Stimulated activated effector memory CD8-positive, alpha-beta T cell treated with anti-CD3 and anti-CD28 coated beads, Interleukin-12 subunit alpha, Interleukin-12 subunit beta, amount 100 ng/mL, for 72 hours (primary cell): ENCODE results near the gene IL2.

Source experiments
- ATAC-seq: fragments of 150-1000 bp; cut with Tn5 transposase; 2 replicates; pipeline ENCODE4 v1.10.0; 2021
- DNase-seq, 2 donors: peaks; one replicate each; pipeline ENCODE4 v3.0.0; 2021 to 2022; ENCODE audit warnings: low spot score in 2 of 2
- H3K27ac Mint-ChIP-seq: one replicate; pipeline ENCODE4 v1.8.0; 2022; ENCODE audit warnings: mild to moderate bottlenecking, mixed read lengths
- H3K36me3 Mint-ChIP-seq: one replicate; pipeline ENCODE4 v1.8.0; 2022; ENCODE audit warnings: mild to moderate bottlenecking, mixed read lengths
- H3K4me1 Mint-ChIP-seq: one replicate; pipeline ENCODE4 v1.8.0; 2022; ENCODE audit warnings: mixed read lengths
- H3K4me3 Mint-ChIP-seq: one replicate; pipeline ENCODE4 v1.8.0; 2022; ENCODE audit warnings: mild to moderate bottlenecking, mixed read lengths
- H3K9me3 Mint-ChIP-seq: one replicate; pipeline ENCODE4 v1.8.0; 2022; ENCODE audit warnings: mixed read lengths

IL2 gene

DNA sequence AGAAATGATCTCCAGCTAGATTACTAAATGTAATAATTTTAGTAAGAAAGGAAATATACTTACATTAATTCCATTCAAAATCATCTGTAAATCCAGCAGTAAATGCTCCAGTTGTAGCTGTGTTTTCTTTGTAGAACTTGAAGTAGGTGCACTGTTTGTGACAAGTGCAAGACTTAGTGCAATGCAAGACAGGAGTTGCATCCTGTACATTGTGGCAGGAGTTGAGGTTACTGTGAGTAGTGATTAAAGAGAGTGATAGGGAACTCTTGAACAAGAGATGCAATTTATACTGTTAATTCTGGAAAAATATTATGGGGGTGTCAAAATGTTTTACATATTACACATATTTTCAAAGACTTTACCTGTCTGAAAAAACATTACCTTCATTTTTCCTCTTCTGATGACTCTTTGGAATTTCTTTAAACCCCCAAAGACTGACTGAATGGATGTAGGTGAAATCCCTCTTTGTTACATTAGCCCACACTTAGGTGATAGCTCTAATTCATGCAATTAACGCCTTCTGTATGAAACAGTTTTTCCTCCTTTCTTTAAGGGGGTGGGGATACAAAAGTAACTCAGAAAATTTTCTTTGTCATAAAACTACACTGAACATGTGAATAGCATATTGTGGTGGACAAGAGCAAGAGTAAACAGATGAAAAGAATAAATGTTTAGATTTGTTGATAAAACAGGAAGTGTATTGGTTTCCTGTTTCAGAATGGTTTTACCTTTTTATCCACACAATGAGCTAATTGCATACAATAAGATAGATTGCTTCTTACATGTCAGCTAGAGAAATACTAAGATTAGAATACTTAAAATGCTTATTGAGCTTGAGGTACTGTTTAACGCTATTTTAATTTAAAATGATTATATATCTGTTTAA lies at the start of gene IL2:
TSS of gene IL2 (minus strand) at position 495 of the 886 bp plus-strand sequence. CDS start at position 210, 285 bp downstream.
- Mint-ChIP-seq H3K9me3 (no peaks in the 10 kb centered on the region), H3K4me3 (peak within 1 kb of the TSS; percentile 52), H3K4me1 (peaks cover 44% of the 10 kb centered on the region), H3K36me3 (no peaks in the 10 kb centered on the region), H3K27ac (peak within 1 kb of the TSS; percentile 65)
- ATAC-seq (peak; percentile 42), DNase-seq (no peak)

- DNase-seq (no peak), ATAC-seq (peak; percentile 85)
- peaks cover 6% of the 10 kb centered on the region for H3K4me1 Mint-ChIP-seq
- no peaks in the 10 kb centered on the region for H3K9me3 Mint-ChIP-seq
- H3K4me3 Mint-ChIP-seq, result no peak overlapping the region
- H3K27ac Mint-ChIP-seq, result no peak overlapping the region
- no peaks in the 10 kb centered on the region for H3K36me3 Mint-ChIP-seq
Measured at GRCh38 chr4:122503214-122503613, 46.7 kb upstream of the IL2 start.

DNA sequence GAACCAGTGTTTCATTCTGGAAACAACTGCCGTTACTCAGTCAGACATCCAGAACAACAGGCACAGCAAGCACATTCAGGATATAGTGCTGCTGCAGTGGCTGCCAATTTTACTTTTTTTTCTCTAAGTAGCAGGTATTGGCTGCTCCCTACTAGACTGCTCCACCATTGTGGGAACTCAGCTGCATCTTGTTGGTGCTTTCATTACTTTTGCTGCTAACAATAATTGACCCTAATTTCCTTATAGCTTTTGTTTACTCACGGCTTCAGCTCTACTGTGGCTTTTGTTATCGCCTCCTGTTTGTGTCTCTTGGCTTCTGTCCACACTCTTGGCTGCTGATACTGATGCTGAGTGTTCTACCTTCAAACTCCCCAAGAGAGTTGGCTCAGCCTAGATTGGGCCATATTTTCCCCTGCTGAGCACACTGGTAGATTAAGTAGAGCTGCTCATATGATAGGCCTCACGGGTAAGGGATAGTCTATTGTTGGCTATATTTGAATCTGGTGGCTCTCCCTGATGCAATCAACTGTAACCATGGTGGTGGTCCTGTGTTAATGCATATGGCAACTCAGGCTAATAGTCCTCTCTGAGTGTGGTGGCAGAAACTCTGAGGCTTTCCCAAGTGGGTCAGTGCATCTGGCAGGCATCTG lies 44.5 kb upstream of the IL2 start:
- H3K36me3 Mint-ChIP-seq, result no peaks in the 10 kb centered on the region
- no peak overlapping the region for H3K27ac Mint-ChIP-seq
- no peak overlapping the region for H3K4me3 Mint-ChIP-seq
- DNase-seq, result no peak
- no peaks in the 10 kb centered on the region for H3K9me3 Mint-ChIP-seq
- no peak for ATAC-seq
- H3K4me1 Mint-ChIP-seq, result no peaks in the 10 kb centered on the region

DNA sequence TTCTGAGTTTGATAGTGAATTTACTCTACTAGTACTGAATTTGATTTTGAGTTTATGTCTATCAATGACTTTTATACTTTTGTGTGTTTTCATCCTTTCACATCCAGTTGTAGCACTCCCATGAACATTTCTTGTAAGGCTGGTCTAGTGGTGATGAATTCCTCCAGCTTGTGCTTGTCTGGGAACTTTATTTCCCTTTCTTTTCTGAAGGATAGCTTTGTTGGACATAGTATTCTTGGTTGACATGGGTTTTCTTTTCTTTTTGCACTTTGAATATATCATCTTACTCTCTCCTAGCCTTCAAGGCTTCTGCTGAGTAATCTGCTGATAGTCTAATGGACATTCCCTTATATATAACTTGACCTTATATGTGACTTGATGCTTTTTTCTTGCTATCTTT lies 32.5 kb upstream of the IL2 start:
- Mint-ChIP-seq H3K4me3 (no peak overlapping the region), H3K27ac (no peak overlapping the region), H3K36me3 (no peaks in the 10 kb centered on the region), H3K9me3 (peaks cover 25% of the 10 kb centered on the region), H3K4me1 (no peaks in the 10 kb centered on the region)
- ATAC-seq (no peak), DNase-seq (no peak)

- Mint-ChIP-seq H3K9me3 (peaks cover 13% of the 10 kb centered on the region), H3K27ac (no peak overlapping the region), H3K4me3 (no peak overlapping the region), H3K4me1 (no peaks in the 10 kb centered on the region), H3K36me3 (no peaks in the 10 kb centered on the region)
- DNase-seq (no peak), ATAC-seq (no peak)
Measured at GRCh38 chr4:122483481-122483880, 27.0 kb upstream of the IL2 start.

DNA sequence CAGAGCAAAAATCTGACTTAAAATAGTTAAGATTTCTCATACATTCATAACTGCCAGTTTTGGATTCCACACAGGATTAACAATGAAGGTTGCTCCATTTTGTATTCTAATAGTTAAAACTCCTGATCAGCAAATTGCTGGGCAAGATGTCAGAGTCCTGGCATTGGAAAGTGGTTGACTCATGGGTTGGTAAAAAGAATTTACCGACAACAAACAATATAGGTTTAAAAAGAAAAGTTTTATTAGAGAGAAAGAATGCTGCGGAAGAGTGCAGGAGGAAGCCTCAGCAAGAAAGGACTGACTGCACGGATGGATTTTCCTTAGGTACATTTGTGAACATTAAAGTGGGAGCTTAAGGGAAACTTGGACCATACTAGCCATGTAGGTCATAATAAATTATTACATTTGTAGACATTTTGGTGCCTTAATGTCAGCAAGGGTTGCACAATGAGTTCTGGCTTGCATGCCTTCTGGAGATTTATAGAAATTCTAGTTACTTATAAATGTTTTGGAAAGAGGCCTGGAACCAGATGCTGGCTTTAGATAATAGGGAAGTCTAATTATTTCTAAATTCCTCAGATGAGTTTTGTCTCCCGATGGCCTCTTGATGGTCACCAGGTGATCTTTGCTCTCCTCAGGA lies 25.4 kb upstream of the IL2 start:
- ATAC-seq, result no peak
- no peak for DNase-seq
- H3K9me3 Mint-ChIP-seq, result peaks cover 2% of the 10 kb centered on the region

DNA sequence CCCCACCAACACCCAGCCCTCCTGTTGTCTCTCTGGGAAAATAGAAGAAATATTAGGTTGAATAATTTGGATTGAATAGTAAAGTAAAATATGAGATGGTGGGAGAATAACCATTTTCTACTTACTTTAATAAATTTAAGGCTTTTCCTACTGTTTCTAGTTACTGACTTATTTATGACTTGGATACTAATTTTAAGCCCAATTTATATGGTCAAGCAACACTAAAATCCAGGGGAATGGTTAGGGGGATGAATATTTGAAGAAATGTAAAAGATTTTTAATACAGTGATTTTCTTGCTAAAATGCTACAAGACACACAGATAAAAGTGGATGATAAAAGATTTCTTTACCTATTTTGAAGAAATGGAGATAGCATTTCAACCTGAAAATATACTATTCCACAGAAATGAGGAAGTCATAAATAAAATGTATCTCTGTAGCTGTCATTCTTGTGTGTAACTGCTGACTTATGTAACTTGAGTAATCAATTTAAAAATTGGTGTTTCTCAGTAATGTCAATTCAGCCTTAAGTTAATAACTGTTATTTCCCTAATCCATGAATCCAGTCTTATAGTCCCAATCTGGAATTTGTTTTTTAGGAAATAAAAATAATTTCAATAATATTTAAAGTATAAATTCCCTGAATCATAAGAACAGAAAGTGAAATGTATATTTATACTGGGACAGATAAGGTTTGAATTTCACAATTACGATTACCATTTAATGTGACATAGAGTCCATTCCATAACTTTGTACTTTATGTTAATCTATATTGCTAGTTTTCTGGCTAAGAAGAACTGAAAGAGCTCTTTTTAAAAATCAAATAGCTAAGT lies 24.3 kb upstream of the IL2 start:
- DNase-seq, result no peak
- Mint-ChIP-seq H3K36me3 (no peaks in the 10 kb centered on the region), H3K27ac (no peak overlapping the region), H3K9me3 (peaks cover under 1% of the 10 kb centered on the region), H3K4me1 (no peaks in the 10 kb centered on the region), H3K4me3 (no peak overlapping the region)
- no peak for ATAC-seq

More for the DNA sequence above, 25.4 kb upstream of the IL2 start:
- Mint-ChIP-seq H3K4me1 (no peaks in the 10 kb centered on the region), H3K27ac (no peak overlapping the region), H3K36me3 (no peaks in the 10 kb centered on the region), H3K4me3 (no peak overlapping the region)

GRCh38 chr4:122479935-122480416 lies 23.5 kb upstream of the IL2 start:
- no peak overlapping the region for H3K4me3 Mint-ChIP-seq
- ATAC-seq (no peak), DNase-seq (no peak)

GRCh38 chr4:122476745-122477144 lies 20.2 kb upstream of the IL2 start:
- DNase-seq (no peak), ATAC-seq (peak; percentile 79)
- H3K36me3 Mint-ChIP-seq, result no peaks in the 10 kb centered on the region
- H3K27ac Mint-ChIP-seq, result no peak overlapping the region
- H3K4me3 Mint-ChIP-seq, result no peak overlapping the region
- no peaks in the 10 kb centered on the region for H3K4me1 Mint-ChIP-seq
- peaks cover 6% of the 10 kb centered on the region for H3K9me3 Mint-ChIP-seq

More at GRCh38 chr4:122479935-122480416, 23.5 kb upstream of the IL2 start:
- Mint-ChIP-seq H3K36me3 (no peaks in the 10 kb centered on the region), H3K4me1 (no peaks in the 10 kb centered on the region), H3K27ac (no peak overlapping the region), H3K9me3 (peaks cover 3% of the 10 kb centered on the region)

DNA sequence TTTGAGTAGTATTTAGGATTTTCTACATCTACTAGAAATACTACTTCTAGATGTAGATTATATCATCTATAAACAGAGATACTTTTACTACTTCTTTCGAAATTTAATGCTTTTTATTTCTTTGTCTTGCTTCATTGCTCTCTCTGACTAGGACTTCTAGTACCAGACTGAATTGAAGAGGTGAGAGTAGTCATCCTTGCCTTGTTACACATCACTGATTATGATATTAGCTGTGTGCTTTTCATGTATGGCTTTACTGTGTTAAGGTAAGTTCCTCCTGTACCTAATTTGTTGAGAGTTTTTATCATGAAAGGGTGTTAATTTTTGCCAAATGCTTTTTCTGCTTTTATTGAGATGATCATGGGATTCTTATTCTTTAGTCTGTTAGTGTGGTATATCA lies 19.6 kb upstream of the IL2 start:
- H3K9me3 Mint-ChIP-seq, result peaks cover 6% of the 10 kb centered on the region
- no peak overlapping the region for H3K27ac Mint-ChIP-seq
- DNase-seq (no peak), ATAC-seq (no peak)
- no peaks in the 10 kb centered on the region for H3K36me3 Mint-ChIP-seq
- H3K4me1 Mint-ChIP-seq, result no peaks in the 10 kb centered on the region
- H3K4me3 Mint-ChIP-seq, result no peak overlapping the region

GRCh38 chr4:122475233-122475632 lies 18.7 kb upstream of the IL2 start:
- H3K27ac Mint-ChIP-seq, result no peak overlapping the region
- ATAC-seq (no peak), DNase-seq (no peak)
- no peaks in the 10 kb centered on the region for H3K36me3 Mint-ChIP-seq
- H3K4me3 Mint-ChIP-seq, result no peak overlapping the region
- peaks cover 6% of the 10 kb centered on the region for H3K9me3 Mint-ChIP-seq
- H3K4me1 Mint-ChIP-seq, result no peaks in the 10 kb centered on the region

DNA sequence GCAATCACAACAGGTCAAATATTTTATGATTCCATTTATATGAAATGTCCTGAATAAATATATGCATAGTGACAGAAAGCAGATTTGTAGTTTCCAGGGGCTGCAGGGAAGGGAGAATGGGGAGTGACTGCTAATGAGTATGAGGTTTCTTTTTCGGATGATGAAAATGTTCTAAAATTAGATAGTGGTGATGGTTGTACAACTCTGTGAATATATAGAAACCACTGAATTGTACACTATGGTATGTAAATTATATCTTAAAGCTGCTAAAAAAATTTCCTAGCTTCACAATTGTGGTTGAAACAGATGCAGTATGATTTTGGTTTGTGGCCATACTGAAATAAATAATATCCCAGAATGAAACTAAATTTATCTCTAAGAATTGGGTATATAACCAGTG lies 12.9 kb upstream of the IL2 start:
- ATAC-seq (peak; percentile 42), DNase-seq (no peak)
- no peaks in the 10 kb centered on the region for H3K4me1 Mint-ChIP-seq
- H3K27ac Mint-ChIP-seq, result no peak overlapping the region
- H3K4me3 Mint-ChIP-seq, result no peak overlapping the region
- no peaks in the 10 kb centered on the region for H3K36me3 Mint-ChIP-seq
- H3K9me3 Mint-ChIP-seq, result peaks cover 2% of the 10 kb centered on the region

- peak overlapping the region; percentile 52 for H3K4me3 Mint-ChIP-seq
- H3K9me3 Mint-ChIP-seq, result no peaks in the 10 kb centered on the region
- peak overlapping the region; percentile 65 for H3K27ac Mint-ChIP-seq
- H3K36me3 Mint-ChIP-seq, result no peaks in the 10 kb centered on the region
- DNase-seq (peak; percentile 17 to 59), ATAC-seq (peak; percentile 98)
- H3K4me1 Mint-ChIP-seq, result peaks cover 38% of the 10 kb centered on the region
Measured at GRCh38 chr4:122458625-122459024, 2.1 kb upstream of the IL2 start.

GRCh38 chr4:122453384-122453995 lies 3.0 kb downstream of the IL2 start:
- DNase-seq (no peak), ATAC-seq (peak; percentile 43)
- peaks cover 43% of the 10 kb centered on the region for H3K4me1 Mint-ChIP-seq
- peak overlapping the region; percentile 2 for H3K4me3 Mint-ChIP-seq
- no peak overlapping the region for H3K27ac Mint-ChIP-seq
- no peaks in the 10 kb centered on the region for H3K36me3 Mint-ChIP-seq
- no peaks in the 10 kb centered on the region for H3K9me3 Mint-ChIP-seq
